Fibroblast of lung (primary cell): Measurements from ENCODE around the gene WDSUB1.

Experiments used
- EZH2 ChIP-seq: IDR thresholded peaks from 2 replicates; pipeline ENCODE4 v1.5.1; 2012; ENCODE audit warnings: low read length, control low read depth, mild to moderate bottlenecking; ENCODE audit errors: missing control alignments
- TF ChIP-seq, protein P1 (sequence below), 2 donors: IDR thresholded peaks in 1 of 2; conservative IDR thresholded peaks in 1 of 2; 1 replicate in 1 of 2; 2 replicates in 1 of 2; pipeline ENCODE4 v1.5.1; 2011 to 2012; ENCODE audit warnings: low read length in 2 of 2, control low read depth in 1 of 2, inconsistent platforms in 1 of 2, low read depth in 1 of 2, mild to moderate bottlenecking in 1 of 2

DNA sequence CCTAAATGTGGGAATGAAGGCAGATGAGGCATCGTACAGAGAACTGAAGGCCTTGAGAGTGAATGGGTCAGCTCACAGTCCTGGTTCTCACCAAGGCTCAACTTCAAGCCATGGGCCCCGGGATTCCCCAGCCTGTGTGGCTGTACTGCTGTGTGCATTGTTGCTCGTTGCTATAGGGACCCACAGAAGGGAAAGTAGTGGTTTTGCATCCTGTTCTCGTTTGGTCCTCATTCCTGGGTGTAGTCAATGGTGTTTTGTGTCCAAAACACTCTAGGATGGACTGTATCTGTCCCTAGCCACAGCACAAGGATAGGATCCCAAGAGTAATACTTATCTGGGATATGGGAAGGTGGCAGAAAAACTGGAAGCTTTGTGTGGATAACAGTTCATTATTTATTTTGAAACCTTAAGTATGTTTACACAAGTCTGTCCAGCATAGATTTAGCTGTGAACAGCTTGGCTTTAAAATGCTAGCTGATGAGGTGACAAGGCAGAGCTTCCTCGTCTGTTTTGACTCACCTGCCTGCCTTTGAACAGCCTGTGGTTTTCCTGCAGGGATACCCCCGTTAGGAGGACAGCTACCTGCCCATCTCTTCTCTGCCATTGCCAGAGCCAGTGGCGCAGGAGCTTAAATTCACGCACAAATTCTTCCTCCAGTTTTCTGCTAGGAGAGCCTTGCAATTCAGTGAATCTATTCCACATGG is 85.0 kb downstream of the WDSUB1 start:
- TF ChIP-seq, protein P1, sequence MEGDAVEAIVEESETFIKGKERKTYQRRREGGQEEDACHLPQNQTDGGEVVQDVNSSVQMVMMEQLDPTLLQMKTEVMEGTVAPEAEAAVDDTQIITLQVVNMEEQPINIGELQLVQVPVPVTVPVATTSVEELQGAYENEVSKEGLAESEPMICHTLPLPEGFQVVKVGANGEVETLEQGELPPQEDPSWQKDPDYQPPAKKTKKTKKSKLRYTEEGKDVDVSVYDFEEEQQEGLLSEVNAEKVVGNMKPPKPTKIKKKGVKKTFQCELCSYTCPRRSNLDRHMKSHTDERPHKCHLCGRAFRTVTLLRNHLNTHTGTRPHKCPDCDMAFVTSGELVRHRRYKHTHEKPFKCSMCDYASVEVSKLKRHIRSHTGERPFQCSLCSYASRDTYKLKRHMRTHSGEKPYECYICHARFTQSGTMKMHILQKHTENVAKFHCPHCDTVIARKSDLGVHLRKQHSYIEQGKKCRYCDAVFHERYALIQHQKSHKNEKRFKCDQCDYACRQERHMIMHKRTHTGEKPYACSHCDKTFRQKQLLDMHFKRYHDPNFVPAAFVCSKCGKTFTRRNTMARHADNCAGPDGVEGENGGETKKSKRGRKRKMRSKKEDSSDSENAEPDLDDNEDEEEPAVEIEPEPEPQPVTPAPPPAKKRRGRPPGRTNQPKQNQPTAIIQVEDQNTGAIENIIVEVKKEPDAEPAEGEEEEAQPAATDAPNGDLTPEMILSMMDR (conservative IDR thresholded peaks at IDR 0.05 in 1 of 2, IDR thresholded peaks at IDR 0.05 in 1 of 2; ENCODE audit: low read depth in 1 of 2, low read length in 2 of 2), result peak in 1 of 2 donors; percentile 4
- no peak for TF ChIP-seq EZH2
